Activated T-cell treated with anti-CD3 and anti-CD28 coated beads, Interleukin-2, amount 50 U/mL, for 1 hour (primary cell): ENCODE results near the gene SELP.
"Not testable (repeated sequence)": the region's sequence is repeated elsewhere in the genome, so short reads cannot be mapped to it uniquely, and the experiment has no call there.

ENCODE experiments used
- DNase-seq: peaks from one replicate; pipeline ENCODE4 v3.0.0-alpha.2; 2020

The SELP gene

DNA sequence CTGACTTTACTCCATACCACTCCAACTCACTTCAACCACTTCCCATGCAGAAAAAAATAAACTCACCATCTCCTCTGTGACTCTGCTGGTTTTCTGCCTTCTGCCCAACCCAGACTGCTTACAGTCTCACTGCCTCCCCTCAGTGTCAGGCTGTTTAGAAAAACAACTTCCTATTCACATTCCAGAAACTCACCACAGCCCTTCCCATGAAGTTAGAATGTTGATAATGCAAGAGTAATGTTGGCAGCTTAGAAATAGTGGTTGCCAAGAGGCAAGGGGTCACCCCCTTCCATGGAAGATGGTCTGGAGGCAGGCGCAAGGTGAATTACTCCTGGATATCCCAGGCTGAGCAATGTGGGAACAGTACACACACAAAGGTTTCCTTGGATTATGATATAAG lies at the start of gene SELP:
Gene SELP, minus strand, starts transcription at position 119 of the 400 bp plus-strand sequence. Its CDS starts 50 bp downstream, at position 69.
- DNase-seq: no peak

DNA sequence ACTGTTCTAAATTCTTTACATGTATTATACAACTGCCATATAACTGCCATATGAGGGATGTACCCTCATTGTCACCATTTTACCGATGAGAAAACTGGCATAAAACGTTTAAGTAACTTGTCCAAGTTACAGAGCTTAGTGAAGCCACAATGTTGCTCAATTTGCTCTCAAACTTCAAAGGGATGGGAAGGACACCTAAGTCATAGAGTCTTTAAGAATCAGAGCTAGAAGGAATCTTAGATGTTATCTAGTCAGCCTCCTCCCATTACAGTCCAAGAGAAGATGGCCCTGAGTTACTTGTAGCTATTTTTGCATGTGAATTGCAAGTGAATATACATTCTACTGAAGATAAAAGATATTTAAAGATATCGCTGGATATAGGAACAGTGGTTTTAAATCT lies 49.8 kb upstream of the SELP start:
- DNase-seq: no peak

DNA sequence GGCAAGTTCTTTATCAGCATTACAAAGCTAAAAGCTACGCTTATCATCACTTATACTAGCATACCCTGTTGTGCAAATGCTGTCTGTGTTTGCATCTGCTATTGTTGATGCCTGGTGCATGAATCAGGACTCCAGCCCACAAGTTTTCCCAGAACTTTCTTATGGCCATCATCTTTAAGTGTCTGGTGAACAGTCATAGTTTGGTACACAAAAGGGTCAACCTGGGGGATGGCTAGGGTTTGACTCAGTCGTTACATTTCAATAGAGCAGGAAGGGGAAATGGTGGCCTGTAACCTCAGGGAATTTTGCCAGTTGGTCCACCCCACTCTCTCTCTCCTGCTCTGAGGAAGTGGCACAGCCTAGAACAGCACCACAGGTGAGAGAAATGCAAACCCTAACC lies 46.1 kb upstream of the SELP start:
- DNase-seq: no peak

DNA sequence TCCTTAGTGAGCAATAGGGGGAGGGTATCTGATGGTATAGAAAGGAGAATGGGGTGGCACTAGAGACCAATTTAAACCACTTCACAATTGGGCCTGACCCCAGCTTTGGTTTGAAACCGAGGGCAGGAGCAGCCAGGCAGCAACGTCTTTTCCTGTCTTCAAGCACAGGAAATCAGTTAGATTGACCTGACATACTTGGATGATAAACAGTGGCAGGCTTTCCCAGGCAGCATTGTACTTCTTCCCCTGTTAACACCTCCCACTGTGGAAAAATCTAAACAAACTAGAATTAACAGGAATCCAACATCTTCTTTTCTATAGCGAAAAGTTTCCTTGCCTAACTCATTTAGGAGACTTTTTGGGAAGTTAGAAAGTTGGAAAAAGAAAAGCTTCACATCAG lies 40.9 kb upstream of the SELP start:
- no peak for DNase-seq

DNA sequence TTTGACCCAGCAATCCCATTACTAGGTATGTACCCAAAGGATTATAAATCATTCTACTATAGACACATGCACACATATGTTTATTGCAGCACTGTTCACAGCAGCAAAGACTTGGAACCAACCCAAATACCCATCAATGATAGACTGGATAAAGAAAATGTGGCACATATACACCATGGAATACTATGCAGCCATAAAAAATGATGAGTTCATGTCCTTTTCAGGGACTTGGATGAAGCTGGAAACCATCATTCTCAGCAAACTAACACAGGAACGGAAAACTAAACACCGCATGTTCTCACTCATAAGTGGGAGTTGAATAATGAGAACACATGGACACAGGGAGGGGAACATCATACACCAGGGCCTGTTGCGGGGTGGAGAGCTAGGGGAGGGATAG lies 40.3 kb upstream of the SELP start:
- not testable (repeated sequence) for DNase-seq

DNA sequence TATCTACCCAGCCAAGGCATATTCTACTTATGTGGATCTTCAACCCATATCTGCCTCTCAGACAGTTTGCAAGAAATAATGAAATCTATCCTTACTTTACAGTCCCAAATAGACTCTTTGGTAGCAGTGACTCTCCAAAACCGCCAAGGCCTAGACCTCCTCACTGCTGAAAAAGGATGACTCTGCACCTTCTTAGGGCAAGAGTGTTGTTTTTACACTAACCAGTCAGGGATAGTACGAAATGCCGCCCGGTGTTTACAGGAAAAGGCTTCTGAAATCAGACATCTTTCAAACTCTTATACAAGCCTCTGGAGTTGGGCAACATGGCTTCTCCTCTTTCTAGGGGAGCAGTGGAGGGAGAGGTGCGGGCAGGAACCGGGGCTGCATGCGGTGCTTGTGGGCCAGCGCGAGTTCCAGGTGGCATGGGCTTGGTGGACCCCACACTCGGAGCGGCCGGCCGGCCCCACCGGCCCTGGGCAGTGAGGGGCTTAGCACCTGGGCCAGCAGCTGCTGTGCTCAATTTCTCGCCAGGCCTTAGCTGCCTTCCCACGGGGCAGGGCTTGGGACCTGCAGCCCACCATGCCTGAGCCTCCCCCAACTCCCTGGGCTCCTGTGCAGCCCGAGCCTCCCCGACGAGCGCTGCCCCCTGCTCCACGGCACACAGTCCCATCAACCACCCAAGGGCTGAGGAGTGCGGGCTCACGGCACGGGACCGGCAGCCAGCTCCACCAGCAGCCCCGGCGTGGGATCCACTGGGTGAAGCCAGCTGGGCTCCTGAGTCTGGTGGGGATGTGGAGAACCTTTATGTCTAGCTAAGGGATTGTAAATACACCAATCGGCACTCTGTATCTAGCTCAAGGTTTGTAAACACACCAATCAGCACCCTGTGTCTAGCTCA lies 38.0 kb upstream of the SELP start:
- not testable (repeated sequence) for DNase-seq

DNA sequence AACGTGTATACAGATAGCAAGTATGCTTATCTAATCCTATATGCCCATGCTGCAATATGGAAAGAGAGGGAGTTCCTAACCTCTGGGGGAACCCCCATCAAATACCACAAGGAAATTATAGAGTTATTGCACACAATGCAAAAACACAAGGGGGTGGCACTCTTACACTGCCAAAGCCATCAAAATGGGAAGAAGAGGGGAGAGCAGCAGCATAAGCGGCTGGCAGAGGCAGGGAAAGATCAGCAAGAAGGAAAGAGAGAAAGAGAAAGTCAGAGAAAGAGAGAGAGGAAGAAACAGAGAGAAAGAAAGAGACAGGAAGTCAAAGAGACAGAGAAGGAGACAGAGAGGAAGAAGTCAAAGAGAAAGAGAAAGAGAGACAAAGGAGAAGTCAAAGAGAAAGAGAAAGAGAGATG lies 37.3 kb upstream of the SELP start:
- not testable (repeated sequence) for DNase-seq

DNA sequence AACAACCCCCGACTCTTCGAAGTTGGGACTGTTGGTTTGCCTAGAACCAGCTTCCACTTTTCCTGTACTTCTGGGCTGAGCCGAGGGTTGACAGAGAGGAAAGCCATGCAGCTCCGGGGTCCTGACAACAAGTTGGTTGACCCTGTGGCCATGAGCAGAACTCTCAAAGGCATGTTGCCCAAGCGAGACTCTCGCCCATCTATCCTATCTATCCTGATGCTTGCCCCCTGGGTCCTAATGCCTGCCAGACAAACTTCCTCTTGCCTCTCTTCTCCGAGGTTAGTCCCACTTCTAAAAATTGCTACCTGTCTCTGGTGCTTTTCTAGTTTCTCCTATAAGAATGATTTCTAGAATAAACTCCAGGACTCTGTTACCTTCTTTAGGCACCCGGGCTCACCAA lies 32.8 kb upstream of the SELP start:
- DNase-seq: not testable (repeated sequence)

DNA sequence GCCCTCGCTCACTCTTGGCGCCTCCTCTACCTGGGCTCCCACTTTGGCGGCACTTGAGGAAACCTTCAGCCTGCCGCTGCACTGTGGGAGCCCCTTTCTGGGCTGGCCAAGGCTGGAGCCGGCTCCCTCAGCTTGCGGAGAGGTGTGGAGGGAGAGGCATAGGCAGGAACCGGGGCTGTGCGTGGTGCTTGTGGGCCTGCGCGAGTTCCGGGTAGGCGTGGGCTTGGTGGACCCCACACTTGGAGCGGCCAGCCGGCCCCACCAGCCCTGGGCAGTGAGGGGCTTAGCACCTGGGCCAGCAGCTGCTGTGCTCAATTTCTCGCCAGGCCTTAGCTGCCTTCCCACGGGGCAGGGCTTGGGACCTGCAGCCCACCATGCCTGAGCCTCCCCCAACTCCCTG lies 31.1 kb upstream of the SELP start:
- DNase-seq: not testable (repeated sequence)

DNA sequence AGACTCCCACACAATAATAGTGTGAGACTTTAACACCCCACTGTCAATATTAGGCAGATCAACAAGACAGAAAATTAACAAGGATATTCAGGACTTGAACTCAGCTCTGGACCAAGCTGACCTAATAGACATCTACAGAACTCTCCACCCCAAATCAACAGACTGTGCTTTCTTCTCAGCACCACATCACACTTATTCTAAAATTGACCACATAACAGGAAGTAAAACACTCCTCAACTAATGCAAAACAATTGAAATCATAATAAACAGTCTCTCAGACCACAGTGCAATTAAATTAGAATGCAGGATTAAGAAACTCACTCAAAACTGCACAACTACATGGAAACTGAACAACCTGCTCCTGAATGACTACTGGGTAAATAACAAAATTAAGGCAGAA lies 28.9 kb upstream of the SELP start:
- DNase-seq: not testable (repeated sequence)

DNA sequence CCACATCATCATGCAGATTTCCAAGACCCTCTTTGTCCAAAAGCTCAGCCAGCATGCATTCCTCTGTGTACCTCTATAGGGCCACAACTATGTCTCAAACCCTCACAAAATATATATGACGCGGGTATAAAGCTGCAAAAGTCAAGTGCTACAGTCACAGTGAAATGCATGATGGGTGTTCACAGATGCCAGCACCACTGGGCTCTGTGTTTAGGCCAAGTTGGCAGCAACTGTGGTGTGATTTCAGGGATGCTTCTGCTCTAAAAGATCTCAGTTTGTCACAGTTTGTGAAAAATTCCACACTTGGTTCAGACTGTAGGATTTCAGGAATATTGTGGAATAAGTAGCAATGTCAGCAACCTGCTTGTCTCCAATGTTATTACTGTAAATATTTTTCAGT lies 23.9 kb upstream of the SELP start:
- DNase-seq: no peak

DNA sequence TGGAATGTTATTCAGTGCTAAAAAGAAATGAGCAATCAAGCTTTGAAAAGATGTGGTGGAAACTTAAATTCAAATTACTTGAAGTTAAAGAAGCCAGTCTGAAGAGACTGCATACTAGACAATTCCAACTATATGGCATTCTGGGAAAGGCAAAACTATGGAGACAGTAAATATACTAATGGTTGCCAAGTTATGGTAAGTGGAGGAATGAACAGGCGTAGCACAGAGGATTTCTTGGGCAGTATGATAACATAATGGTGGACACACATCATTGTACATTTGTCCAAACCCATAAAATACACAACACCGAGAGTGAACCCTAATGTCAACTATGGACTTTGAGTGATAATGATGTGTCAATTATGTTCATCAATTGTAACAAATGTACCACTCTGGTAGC lies 21.1 kb upstream of the SELP start:
- DNase-seq: no peak

DNA sequence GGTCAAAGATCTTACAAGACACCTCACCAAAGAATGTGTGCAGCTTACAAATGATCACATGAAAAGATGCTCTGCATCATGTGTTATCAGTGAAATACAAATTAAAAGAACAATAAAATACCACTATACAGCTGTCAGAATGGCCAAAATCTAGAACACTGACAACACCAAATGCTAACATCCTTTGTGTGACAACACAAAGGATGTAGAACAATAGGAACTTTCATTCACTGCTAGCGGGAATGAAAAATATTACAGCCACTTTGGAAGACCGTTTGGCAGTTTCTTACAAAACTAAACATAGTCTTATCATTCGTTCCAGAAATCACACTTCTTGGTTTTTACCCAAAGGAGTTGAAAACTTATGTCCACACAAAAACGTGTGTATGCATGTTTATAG lies 20.6 kb upstream of the SELP start:
- DNase-seq: no peak

DNA sequence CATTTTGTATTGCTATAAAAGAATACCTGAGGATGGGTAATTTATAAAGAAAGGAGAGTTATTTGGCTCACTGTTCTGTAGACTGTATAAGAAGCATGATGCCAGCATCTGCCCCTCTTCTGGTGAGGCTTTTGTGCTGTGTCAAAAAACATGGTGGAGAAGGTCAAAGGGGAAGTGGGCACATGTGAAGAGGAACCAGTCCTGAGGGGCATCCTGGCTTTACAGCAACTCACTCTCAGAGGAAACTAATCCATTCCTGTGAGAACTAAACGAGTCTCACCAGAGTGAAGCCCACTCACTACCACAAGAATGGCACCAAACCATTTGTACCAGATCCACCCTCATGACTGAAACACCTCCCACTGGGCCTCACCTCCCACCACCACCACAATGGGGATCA lies 18.8 kb upstream of the SELP start:
- no peak for DNase-seq

DNA sequence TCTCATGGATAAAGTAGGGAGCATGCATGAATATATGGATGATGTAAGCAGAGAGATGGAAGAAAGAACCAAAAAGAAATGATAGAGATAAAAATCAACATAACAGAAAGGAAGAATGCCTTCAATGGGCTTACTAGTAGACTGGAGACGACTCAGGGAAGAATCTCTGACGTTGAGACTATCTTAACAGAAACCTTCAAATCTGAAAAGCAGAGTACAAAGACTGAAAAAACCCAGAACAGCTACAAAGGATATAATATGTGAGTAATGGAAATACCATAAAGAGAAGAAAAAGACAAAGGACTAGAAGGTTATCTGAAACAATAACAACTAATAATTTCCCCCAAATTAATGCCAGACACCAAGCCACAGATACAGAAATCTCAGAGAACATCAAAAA lies 18.3 kb upstream of the SELP start:
- DNase-seq: no peak

DNA sequence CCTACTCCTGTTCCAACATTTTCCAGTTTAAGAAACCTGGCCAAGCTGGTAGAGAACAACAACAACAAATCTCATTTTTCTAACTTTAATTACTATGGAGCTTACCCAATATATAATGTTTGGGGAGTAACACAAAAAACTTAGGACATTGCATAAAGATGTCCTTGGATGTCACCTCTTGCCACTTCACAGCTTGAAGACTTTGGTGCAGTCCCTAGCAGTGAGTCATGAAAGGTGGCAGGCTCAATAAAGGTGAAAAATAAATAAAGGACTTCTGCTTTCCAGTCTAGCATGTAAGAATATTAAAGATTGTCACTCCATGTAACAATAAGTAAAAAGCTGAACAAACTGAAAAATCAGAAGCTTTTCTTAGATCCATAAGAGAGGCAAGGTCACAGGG lies 17.6 kb upstream of the SELP start:
- DNase-seq: no peak

DNA sequence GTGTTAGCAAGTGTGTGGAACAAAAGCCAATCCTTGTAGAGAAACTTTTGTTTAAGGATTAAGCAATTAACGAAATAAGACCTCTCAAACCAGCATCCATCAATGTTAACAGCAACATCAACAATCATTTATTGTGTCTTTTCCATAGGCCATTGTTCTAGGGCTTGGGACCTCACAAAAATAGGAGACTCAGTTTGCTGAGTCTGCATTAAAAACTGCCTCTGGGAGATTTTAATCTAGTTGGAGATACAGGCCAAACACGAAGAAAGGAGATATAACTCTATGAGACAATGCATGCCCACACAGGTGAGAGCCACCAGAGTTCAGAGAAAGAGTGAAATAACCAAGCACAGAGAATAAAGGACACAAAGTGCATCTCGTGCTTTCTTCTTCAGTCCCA lies 14.4 kb upstream of the SELP start:
- no peak for DNase-seq

DNA sequence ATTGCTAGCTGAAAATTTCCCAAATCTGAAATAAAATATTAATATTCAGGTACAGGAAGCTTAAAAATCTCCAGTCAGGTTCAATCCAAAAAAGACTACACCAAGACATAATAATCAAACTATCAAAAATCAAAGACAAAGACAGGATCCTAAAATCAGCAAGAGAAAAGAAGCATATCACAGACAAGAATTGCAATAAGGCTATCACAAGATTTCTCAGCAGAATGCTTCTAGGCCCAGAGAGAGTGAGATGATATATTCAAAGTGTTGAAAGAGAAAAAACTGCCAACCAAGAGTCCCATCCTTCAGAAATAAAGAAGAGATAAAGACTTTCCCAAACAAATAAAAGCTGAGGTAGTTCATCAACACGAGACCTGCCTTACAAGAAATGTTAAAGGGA lies 5.0 kb upstream of the SELP start:
- DNase-seq: no peak

DNA sequence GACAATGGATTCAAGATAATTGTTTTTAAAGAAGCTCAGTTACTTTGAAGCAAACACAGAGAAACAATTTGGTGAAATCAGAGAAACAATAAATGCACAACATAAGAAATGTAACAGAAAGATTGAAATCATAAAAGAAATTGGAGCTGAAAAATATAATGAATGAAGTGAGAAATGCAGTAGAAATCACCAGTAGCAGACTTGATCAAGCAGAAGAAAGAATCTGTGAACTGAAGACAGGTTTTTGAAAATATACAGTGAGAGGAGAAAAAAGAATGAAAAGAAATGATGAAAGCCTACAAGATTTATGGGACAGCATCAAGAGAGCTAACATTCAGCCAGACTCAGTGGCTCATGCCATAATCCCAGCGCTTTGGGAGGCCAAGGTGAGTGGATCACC lies 4.2 kb upstream of the SELP start:
- no peak for DNase-seq

DNA sequence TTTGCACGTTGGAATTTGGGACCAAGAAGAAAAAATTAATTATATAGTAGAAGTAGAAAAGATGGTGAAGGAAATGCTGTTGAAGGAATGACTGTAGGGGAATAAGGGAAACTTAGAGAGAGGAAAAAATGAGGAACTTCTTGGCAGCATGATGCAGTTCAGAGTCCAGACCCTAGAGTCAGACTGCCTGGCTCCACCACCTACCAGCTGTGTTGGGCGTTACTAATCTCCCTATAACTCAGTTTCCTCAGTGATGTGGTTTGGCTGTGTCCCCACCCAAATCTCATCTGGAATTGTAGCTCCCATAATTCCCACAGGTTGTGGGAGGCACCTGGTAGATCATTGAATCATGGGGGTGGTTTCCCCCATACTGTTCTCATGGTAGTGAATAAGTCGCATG lies 1.3 kb upstream of the SELP start:
- no peak for DNase-seq

DNA sequence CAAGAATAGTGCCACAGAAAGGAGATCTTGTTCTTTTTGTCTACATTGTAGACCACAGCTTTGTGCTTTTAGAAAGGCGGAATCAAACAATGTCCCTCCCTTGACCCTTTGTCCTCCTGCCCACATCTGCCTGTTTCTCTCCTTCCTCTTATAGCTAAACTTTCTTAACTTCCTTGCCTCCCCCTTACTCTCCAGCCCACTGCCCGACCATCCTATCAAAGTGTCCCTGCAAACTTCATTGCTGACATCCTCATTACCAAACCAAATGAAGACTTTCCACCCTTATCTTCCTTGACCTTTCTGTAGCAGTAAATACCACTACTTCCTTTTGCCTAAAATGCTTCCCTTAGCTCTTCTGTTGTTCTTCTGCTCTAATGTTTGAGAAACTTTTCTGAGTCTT lies 5.0 kb downstream of the SELP start:
- DNase-seq: no peak

DNA sequence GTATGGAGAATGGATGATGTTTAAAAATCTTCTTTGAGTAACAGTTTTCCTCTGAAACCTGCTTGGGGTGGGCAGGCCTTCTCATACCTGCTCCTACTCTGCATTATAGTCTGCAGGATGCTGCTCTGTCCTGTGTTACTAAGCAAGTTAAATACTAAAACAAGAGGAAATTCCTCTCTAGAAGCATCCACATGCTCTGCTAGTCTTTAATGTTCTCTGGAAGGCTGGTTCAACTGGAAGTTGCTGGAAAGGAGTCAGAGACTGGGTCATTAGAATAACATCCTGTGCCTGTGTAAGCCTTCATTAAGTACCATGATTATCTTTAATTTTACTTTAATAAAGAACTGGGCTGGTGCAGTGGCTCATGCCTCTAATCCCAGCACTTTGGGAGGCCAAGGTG lies 5.8 kb downstream of the SELP start:
- DNase-seq: no peak

DNA sequence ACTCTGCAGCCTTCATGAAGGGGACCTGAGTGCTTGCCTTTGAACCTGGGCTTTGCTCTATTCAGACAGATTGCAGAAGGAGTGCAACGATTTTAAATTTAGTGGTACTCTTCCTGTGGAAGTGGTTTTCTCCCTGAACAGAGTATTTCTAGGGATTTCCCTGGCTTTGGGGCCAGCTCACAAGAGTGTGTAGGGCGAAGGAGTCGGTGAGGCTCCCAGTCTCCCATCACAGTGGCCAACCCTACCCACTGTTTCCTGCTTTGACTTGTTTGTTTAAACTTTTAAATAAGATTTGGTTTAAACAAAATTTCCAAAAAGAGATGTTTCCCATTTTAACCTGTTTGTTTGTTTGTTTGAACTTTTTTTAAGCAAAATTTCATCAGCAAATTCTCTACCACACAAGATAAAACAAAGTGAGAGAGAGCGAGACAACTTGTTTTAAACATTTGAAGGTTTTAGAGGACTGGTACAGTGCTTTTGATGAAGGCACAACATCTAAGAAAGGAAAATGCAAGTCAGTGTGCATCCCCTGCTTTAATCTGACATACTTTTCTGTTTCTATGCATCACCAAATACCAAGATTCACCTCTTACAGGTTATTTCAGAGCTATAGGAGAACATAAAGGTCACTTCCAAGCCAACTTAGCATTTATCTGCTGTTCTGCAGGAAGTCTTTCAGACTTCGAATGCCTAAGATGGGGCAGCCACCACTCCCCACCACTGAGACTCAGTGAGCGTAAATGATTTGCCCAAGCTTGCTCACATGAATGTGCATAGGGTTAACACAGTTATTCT lies 6.6 kb downstream of the SELP start:
- no peak for DNase-seq

DNA sequence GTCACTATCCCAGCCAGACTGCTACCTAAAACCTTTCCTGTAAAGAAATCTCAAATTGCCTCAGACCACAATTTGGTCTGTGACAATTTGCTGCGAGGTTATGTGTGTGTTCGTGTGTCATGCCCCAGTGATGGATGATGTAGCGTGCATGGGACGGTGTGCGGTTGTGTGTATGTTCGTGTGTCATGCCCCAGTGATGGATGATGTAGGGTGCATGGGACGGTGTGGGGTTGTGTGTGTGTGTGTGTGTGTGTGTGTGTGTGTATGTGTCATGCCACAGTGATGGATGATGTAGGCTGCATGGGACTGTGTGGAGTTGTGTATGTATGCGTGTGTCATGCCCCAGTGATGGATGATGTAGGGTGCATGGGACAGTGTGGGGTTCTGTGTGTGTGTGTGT lies 9.4 kb downstream of the SELP start:
- no peak for DNase-seq
